PC-9 (cell line): ENCODE measurements around the gene RTEL1. TPM values are rescaled to one million over a fixed set of nuclear protein-coding genes. Genes with fewer than 3 reads are reported as not detected.

Experiments used
- BruUV-seq: library from RNA; stranded (reverse); fragments of 400-500 nt; replicated peaks from 2 replicates; lab custom pipeline; 2021; lab: Mats Ljungman, UMichigan
- CTCF ChIA-PET: fragments of 300-600 bp; sonication (Branson Sonifier 250); formaldehyde crosslinking; loops from one replicate; lab custom pipeline; 2022; ENCODE audit warnings: antibody characterized with exemption; lab: Charles Lee
- POLR2A ChIA-PET: fragments of 300-600 bp; sonication (Branson Sonifier 250); formaldehyde crosslinking; loops from one replicate; lab custom pipeline; 2022; ENCODE audit warnings: antibody characterized with exemption; ENCODE audit not compliant: unreplicated experiment; lab: Charles Lee
- DNase-seq, 2 experiments: peaks; one replicate each; pipeline versions ENCODE4 v3.0.0 to v3.0.0-alpha.2; 2015 to 2022; ENCODE audit warnings: mixed read lengths in 1 of 2
- H2AFZ ChIP-seq: fragments of 200-600 bp; sonication (generic); 2 replicates; pipeline ENCODE4 v1.8.1; 2017; ENCODE audit warnings: antibody characterized with exemption
- H3F3A ChIP-seq: fragments of 200-600 bp; sonication (generic); 2 replicates; pipeline ENCODE4 v1.8.1; 2017; ENCODE audit warnings: antibody characterized with exemption, mild to moderate bottlenecking, low read depth; ENCODE audit not compliant: insufficient read depth
- H3K27ac ChIP-seq: fragments of 200-600 bp; sonication (generic); 2 replicates; pipeline ENCODE4 v1.6.1; 2016; ENCODE audit warnings: mixed run types
- H3K27me3 ChIP-seq: fragments of 200-600 bp; sonication (generic); 2 replicates; pipeline ENCODE4 v1.6.1; 2016; ENCODE audit warnings: low read depth, mixed run types; ENCODE audit not compliant: insufficient read depth
- H3K36me3 ChIP-seq: fragments of 200-600 bp; sonication (generic); 2 replicates; pipeline ENCODE4 v1.6.1; 2016; ENCODE audit warnings: low read depth, mixed run types
- H3K4me1 ChIP-seq: fragments of 200-600 bp; sonication (generic); replicated peaks from 2 replicates; pipeline ENCODE4 v1.6.1; 2016; ENCODE audit warnings: mixed run types; ENCODE audit not compliant: insufficient read depth
- H3K4me2 ChIP-seq: fragments of 200-600 bp; sonication (generic); 2 replicates; pipeline ENCODE4 v1.6.1; 2017; ENCODE audit warnings: mixed run types
- H3K4me3 ChIP-seq: fragments of 200-600 bp; sonication (generic); 2 replicates; pipeline ENCODE4 v1.6.1; 2016; ENCODE audit warnings: mixed run types
- H3K79me2 ChIP-seq: fragments of 200-600 bp; sonication (generic); 2 replicates; pipeline ENCODE4 v1.6.1; 2017; ENCODE audit warnings: low read depth, mixed run types
- H3K9me2 ChIP-seq: fragments of 200-600 bp; sonication (generic); 2 replicates; pipeline ENCODE4 v1.8.1; 2017; ENCODE audit warnings: mild to moderate bottlenecking; ENCODE audit not compliant: insufficient read depth
- H3K9me3 ChIP-seq: fragments of 200-600 bp; sonication (generic); 2 replicates; pipeline ENCODE4 v1.8.1; 2016; ENCODE audit warnings: low read depth; ENCODE audit not compliant: insufficient read depth
- H4K20me1 ChIP-seq: fragments of 200-600 bp; sonication (generic); 2 replicates; pipeline ENCODE4 v1.8.1; 2017; ENCODE audit not compliant: insufficient read depth
- CTCF ChIP-seq: fragments of 200-600 bp; sonication (generic); conservative IDR thresholded peaks from 2 replicates; pipeline ENCODE4 v1.6.1; 2017; ENCODE audit warnings: mixed run types, antibody characterized with exemption, mild to moderate bottlenecking, moderate library complexity
- EZH2 ChIP-seq: fragments of 200-600 bp; sonication (generic); IDR thresholded peaks from 2 replicates; pipeline ENCODE4 v1.8.0; 2017; ENCODE audit warnings: antibody characterized with exemption, low read depth
- intact Hi-C: fragments of 100-400 bp; cut with micrococcal nuclease; formaldehyde crosslinking; loops from one replicate; pipeline ENCODE4 v1.10.0; 2022; ENCODE audit not compliant: unreplicated experiment
- total RNA-seq: library from RNA; stranded (reverse); gene quantifications from 2 replicates; pipeline ENCODE4 v1.2.3, GENCODE V29; 2021

RTEL1 gene
- total RNA-seq, 1 experiment from 2014 or later, result 36.0 TPM

- POLR2A ChIA-PET, result interaction anchor here (0.6 kb wide), 1 partner anchor 73 kb away, joined by 3 read pairs; no protein-coding TSS in a partner anchor
- CTCF ChIA-PET, result no interaction called here
Measured at GRCh38 chr20:63702036-63702665, 44.0 kb downstream of the RTEL1 start.

DNA sequence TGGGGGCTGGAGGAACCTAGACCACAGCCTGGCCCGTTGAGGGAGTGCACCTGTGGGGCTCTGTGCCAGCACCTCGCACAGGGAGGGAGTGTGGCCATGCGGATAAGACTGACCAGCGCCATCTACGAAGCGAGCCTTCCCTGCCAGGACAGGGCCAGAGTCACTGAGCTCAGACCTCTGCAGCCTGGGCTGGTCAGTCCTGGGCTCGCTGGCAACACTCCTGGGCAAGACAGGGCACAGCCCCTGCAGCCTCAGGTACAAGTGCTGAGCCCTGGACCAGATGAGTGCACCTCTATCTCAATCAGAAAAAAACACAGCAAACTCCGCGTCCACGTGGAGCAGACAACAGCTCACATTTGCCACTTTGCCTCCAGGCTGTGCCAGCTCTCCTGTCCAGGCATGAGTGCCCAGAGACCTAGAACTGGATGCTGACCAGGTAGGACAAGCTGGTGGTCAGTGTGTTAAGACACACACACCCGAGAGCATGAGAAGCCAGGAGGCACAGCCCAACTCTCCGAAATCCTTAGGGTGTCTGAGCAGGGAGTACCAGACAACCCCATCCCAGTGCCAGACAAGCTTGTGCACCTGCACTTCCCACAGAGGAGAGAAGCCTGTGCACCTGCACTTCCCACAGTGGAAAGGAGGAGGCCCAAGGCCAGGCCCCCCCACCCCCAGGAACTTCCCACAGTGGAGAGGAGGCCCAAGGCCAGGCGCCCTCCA, 44.8 kb downstream of the RTEL1 start:
- CTCF ChIA-PET, result no interaction called here
- peaks cover 18% of the 10 kb centered on the region for H3K36me3 ChIP-seq
- no peaks in the 10 kb centered on the region for H3K9me3 ChIP-seq
- peak in 1 of 2 experiments; percentile 33 for DNase-seq
- peaks cover 35% of the 10 kb centered on the region for H3K79me2 ChIP-seq
- H3K27ac ChIP-seq, result no peak overlapping the region
- peaks cover 28% of the 10 kb centered on the region for H3K4me1 ChIP-seq
- H2AFZ ChIP-seq, result no peak overlapping the region
- H3K9me2 ChIP-seq, result no peaks in the 10 kb centered on the region
- no peak overlapping the region for H3K4me2 ChIP-seq
- POLR2A ChIA-PET, result interaction anchor here (0.6 kb wide), 1 partner anchor 73 kb away, joined by 3 read pairs; no protein-coding TSS in a partner anchor
- BruUV-seq, result no TSS peak
- H3K4me3 ChIP-seq, result no peak overlapping the region
- H3K27me3 ChIP-seq, result no peaks in the 10 kb centered on the region
- peaks cover 46% of the 10 kb centered on the region; the same call in 1 of the 2 replicates for H3F3A ChIP-seq
- TF ChIP-seq CTCF, result no peak
- TF ChIP-seq EZH2, result no peak
- intact Hi-C loops, result no loop called here
- no peaks in the 10 kb centered on the region for H4K20me1 ChIP-seq

More at GRCh38 chr20:63702036-63702665, 44.0 kb downstream of the RTEL1 start:
- TF ChIP-seq CTCF (no peak), EZH2 (no peak)
- BruUV-seq, result no TSS peak
- peaks cover 28% of the 10 kb centered on the region for H3K4me1 ChIP-seq
- peaks cover 53% of the 10 kb centered on the region; the same call in 1 of the 2 replicates for H3F3A ChIP-seq
- DNase-seq, result no peak
- H4K20me1 ChIP-seq, result 0 out of 2 replicates have a peak, but pooled peaks cover 3% of the 10 kb centered on the region
- no peak overlapping the region for H3K27ac ChIP-seq
- H3K27me3 ChIP-seq, result no peaks in the 10 kb centered on the region
- no peaks in the 10 kb centered on the region for H3K9me2 ChIP-seq
- H3K36me3 ChIP-seq, result peaks cover 18% of the 10 kb centered on the region
- H3K79me2 ChIP-seq, result peaks cover 30% of the 10 kb centered on the region
- no peak overlapping the region for H3K4me2 ChIP-seq
- H3K9me3 ChIP-seq, result no peaks in the 10 kb centered on the region
- no peak overlapping the region for H3K4me3 ChIP-seq
- no peak overlapping the region for H2AFZ ChIP-seq
- intact Hi-C loops, result no loop called here

- no TSS peak for BruUV-seq
- peaks cover 18% of the 10 kb centered on the region for H3K36me3 ChIP-seq
- no peaks in the 10 kb centered on the region for H3K9me3 ChIP-seq
- no peak overlapping the region for H2AFZ ChIP-seq
- ChIA-PET POLR2A (no interaction called here), CTCF (no interaction called here)
- no peak overlapping the region for H3K4me2 ChIP-seq
- no peaks in the 10 kb centered on the region for H3K9me2 ChIP-seq
- H3K79me2 ChIP-seq, result peaks cover 39% of the 10 kb centered on the region
- TF ChIP-seq EZH2, result no peak
- TF ChIP-seq CTCF, result no peak
- H3K27me3 ChIP-seq, result no peaks in the 10 kb centered on the region
- DNase-seq, result peak in 1 of 2 experiments; percentile 21
- no peak overlapping the region for H3K27ac ChIP-seq
- H3F3A ChIP-seq, result peaks cover 39% of the 10 kb centered on the region; the same call in 1 of the 2 replicates
- H4K20me1 ChIP-seq, result 0 out of 2 replicates have a peak, but pooled peaks cover 3% of the 10 kb centered on the region
- peaks cover 28% of the 10 kb centered on the region for H3K4me1 ChIP-seq
- intact Hi-C loops, result no loop called here
- H3K4me3 ChIP-seq, result no peak overlapping the region
Measured at GRCh38 chr20:63703471-63703975, 45.4 kb downstream of the RTEL1 start.
